IPS DF 19.7 (cell line): ENCODE results near the gene ZNF521.

ENCODE experiments used
- DNase-seq: peaks from one replicate; pipeline ENCODE4 v3.0.0-alpha.2; 2013; ENCODE audit warnings: low read depth, low spot score

ZNF521 gene

DNA sequence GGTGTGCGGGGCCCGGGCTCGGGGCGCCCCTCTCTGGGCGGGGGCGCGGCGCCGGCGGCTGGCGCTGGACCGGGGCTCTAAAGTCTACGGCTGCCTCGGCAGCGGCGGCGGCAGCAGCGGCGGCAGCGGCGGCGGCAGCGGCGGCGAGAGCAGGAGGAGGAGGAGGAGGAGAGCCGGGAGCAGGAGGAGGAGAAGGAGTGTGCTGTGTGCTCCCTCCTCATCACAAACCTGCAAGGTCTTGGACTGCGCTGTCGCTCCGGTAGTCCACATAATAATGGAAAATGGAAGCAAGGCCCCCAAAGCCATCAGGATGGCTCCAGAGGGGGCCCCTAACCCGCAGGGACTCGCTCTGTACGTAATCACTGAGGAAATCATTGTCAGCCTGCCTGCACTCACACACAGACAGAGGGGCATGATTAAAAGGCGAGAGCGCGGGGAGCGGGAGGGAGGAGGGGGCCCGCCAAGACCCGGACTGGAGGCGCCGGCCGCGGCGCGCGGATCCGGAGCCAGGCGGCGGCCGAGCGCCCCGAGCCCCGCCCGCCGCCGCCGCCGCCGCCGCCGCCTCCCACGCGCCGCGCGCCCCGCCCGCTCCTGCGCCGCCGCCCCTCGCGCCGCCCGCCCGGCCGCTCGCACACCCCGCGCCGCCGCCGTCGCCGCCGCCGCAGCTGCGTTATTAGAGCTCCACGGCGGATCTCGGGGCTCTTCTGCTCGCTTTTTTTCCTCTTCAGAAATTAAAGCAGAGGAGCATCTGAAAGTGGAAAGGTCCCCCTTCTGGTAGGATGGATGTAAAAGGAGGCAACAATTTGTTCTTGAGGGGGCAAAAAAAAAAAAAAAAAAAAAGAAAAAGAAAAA, at the start of gene ZNF521:
ZNF521 (minus strand) TSS at position 390 of the 852 bp plus-strand sequence. CDS start 1,220 bp downstream, outside the sequence.
- DNase-seq, result peak; percentile 56

DNA sequence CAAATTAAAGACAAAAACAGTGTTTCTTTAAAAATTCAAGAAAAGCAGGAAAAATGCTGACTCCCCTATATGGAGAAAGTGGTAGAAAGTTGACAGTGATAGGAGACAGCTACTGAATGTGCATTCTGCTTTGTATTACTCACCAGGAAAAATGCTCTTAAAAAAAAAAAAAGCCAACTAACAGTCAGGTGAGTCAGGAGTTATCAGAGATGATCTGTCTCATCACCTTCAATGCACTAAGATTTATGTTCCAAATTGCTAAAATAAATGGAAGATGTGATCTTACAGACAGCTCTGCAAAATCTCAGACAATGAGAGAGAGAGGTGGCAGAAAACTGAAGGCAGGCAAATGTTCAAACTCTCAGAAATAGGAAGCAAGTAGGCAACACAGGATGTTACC, 47.6 kb upstream of the ZNF521 start:
- no peak for DNase-seq

DNA sequence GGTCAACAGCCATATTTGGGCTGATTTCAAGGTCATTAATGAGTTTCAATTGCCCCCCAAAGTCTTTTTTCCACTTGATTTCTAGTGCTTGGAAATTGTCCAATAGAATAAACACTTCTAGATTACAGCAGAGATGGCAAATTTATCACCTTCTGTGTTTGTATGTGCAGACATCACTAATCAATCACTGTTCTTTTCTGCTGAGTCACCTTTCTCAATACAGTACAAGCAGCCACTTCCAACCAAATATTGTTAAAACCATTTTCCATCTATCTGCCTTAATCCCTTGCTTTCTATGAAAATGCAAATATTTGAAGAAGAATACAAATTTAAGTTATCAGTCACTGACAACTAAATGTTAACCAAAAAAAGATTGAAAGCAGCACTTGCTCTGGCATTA, 40.2 kb upstream of the ZNF521 start:
- no peak for DNase-seq

DNA sequence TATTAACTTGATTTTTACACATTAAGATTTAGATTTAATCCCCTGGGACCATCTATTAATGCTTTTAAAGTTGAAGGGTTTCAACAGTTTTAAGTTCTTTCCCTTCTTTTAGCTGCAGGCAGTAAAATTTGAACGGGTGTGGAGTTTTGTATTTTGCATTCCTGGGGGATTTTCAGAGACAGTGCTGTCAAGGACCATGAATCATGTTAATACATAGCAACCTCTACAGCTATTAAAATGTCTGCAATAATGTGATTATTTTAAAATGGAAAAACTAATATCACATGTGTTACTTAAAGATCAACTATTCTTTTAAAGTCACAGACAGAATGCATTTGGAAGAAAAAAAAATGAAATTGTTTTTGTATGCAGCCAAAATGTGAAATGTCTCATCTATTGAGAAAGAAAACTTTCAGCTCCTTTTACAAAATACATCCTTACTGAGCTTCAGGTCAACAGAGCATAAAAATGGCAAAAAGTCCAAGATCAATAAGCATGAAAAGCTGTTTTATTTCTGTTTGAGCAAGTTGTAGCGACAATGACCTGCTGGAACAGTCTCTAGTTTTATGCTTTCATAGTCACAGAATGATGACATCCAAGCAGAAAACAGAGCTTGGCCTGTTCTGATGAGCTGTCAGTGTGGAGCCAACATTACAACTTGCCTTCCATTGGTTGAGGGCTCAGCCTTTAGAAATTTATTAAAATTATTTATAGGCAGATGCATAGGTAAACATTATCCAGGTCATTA, 21.6 kb upstream of the ZNF521 start:
- DNase-seq, result no peak

DNA sequence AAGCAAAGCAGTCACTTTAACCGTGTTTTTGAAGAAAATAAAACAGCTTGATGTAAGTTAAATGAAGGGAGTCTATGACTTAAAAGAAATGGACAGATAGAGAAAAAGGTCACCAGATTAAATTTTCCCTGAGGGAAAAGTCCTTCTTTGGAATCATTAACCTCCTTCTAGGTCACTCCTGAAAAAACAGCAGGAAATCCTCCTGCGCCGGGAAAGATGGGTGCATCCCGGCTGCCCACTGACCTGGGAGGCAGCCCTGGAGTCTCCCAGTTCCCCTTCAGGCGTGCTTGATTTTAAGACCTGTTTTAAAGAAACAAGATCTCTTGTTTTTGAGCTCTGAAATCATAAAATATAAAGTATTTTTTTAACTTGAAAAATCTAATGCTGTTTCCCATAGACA, 18.4 kb upstream of the ZNF521 start:
- no peak for DNase-seq

DNA sequence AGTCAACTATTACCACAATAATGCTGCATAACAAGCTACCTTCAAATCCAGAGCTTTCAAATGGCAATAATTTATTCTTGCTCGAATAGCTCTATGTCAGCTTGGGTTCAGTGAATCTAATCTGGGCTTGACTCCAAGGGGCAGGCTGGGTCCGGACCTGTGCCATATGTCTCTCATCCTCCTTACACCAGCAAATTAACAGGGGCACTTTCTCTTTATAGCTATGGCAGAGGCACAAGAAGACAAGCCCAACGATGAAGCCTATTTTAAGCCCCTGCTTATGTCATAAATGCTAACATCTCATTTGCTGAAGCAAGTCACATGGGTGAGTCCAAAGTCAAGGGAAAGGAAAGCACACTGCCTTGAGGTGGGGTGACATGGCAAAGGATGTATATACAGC, 13.3 kb upstream of the ZNF521 start:
- DNase-seq, result no peak

DNA sequence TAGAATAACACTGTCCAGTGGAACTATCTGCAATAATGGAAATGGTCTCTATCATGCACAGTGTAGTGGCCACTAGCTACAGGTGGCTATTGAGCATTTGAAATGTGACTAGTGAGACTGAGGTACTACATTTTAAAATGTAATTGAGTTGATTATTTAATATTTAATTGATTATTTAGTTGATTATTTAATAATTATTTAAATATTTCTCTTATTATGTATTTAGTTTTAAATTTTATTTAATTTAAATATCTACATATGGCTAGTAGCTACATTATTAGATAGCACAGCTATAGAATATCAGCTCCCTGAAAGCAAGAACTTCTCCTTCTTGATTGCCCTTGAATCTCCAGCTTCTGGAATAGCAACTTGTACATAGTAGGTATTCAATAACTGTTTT, 12.8 kb upstream of the ZNF521 start:
- no peak for DNase-seq

DNA sequence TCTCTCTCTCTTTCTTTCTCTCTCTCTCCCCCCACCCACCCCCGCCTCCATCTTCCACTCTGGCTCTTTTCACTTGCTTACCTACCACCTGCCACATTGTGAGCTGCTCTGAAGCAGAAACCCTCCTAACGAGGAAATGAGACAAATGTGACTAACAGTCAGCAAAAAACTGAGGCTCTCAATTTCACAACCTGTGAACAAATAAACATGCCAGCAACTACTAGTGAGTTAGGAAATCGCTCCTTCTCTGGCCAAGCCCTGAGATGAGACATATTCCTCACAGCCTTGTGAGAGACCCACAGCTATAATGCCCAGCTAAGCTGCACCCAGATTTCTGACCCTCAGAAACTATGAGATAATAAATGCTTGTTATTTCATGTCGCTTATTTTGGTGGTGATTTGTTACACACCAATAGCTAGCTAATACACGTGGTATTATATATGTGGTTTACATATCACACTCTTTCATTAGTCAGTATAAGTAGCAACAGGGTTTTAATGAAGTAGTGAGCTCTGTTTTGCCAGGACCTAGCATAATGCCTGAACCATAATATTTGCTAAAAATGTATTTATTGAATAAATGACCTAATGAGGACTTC, 8.4 kb upstream of the ZNF521 start:
- DNase-seq, result no peak

DNA sequence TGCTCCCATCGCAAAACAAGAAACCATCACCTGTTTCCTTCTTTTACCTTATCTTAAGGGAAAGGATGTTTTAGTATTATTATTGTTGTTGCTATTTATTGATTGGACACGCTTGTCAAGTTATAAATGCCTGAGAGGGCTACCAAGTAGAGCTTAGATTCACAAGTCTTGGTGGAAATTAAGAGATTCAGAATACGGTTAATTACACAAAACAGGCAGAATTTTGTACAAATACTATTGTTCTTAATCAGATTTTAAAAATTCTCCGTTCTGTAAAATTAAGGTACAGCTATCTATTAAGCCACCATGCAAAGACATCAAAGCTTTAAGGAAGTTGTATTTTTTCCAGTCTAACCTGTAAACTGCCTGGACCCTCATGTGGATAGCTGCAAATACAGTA, 1.1 kb upstream of the ZNF521 start:
- DNase-seq, result no peak

DNA sequence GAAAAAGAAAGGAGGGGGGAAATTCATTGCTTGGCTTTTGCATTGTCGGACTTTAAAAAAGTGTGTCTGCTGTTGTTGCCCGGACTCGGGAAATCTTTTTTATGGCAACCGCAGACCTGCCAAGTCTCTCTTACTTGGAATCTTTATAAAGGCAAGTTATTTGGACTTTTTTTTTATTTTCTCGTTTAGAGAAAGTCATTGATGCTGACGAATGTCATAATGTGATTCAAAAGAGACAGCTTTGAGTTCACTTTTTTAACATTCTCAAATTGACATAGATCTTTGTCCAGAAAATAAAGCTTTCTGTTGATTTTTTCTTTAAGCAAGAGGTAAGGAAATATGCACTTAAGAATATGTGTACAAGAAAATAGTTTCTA, 651 bp upstream of the ZNF521 start:
- DNase-seq, result no peak

DNA sequence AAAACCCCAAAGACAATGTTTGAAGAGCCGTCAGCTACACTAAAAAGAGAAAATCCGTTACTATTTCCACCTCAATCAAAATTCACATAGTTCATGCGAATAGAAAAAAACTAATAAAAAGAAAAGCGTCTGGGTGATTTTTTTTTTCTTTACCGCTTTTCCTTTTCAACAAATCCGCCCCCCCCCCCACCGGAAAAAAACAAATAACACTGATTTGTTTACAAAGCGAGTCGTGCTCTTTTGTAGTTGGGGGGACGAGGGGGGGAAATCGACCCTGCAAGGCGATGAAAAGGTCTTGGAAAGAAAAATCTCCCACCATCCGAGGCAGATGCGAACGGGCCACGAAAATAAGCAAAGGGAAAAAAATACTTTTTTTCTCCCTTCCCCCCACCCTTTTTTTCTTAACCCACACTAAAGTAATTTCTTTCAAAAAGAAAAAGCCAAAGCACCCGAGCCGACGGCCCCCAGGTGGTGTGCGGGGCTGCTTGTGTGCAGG, 638 bp downstream of the ZNF521 start:
- DNase-seq, result no peak

DNA sequence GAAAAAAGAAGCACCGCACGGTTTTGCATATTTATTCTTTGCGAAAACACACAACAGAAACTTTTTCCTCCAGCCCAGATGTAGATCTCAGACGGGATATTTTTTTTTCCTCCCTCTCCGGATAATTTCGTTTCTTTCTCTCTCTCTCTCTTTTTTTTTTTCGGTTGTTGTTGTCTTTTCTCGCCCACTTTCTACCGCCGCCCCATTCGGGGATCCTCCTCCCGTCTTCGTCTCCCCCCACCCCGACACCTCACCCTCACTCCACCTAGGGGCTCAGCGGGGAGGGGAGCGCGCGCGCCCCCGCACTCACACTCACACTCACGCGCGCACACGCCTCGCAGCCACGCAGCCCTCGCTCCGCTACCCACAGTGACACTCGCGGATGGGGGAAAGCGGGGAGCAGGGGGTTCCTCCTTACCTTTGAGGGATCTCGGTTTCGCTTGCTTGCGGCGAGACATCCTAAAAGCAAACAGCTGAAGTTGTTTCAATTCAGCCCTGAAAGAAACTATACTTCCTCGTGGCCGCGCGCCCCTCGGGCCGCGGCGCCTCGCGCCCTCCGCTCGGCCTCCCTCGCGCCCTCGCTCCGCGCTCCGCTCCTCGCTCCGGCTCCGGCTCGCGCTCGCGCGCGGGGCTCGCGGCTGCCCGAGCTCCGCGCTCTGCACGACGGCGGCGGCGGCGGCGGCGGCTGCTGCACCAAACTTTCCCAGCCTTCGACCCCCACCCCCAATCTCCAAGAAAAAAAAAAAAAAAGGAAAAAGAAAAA, 1.3 kb downstream of the ZNF521 start:
- no peak for DNase-seq

DNA sequence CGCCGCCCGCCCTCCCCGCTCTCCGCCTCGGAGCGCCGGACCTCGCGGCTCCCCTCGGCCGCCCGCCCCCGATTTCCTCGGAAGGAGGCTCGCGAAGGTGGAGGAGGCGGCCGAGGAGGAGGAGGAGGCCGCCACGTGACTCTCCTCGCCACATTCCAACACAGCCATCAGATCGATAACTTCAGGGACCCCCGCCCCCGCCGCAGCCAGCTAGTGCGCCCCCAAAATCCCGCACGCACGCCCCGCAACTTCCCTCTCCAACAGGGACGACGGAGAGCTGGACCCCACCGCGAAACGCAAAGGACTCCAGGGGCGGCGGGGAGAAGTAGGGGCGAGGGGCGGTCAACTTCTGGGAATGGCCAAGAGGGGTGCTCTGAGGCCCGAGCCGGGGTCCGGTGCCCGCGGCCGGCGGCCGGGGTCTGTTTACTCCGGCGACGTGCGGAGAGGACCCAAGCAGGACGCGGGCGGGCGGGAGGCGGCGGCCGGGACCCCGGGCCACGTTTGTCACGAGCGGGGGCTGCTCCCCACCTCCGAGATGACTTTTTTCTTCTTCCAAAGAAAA, 2.0 kb downstream of the ZNF521 start:
- no peak for DNase-seq

DNA sequence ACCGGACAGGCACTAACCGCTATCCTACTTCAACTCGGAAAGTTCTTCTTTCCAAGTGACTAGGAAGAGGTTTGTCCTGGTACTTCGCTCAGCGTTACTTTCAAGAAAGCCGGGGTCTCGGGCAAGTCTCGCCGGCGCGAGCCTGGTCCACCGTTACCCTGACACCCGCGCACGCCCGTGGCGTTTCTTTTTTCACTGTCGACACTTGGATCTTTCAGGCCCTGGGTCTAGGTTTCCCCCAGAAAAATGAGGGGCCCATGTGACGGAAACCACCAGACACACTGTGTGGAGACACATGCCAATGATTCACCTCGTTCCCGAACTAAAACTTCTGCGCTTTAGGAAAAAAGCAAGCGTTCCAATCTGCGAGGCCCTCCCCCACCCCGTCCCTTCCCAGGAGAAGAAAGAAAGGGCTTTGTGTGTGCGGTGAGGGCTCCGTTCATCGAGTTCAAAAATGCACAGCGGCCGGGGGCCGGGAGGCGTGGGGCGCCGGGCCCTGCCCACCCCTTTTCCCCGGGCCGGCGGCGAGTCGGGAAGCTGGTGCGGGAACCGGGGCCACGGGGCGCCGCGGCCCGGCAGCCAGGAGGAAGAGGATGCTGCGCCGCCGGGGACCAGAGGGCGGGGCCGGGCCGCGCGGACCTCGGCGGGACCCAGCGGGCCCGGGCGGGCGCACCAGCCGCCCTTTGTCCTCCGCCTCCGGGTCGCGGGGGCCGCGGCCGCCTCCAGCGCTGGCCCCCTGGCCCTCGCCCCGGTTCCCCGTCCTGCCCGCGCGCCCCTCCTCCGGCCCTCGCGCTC, 2.6 kb downstream of the ZNF521 start:
- no peak for DNase-seq

DNA sequence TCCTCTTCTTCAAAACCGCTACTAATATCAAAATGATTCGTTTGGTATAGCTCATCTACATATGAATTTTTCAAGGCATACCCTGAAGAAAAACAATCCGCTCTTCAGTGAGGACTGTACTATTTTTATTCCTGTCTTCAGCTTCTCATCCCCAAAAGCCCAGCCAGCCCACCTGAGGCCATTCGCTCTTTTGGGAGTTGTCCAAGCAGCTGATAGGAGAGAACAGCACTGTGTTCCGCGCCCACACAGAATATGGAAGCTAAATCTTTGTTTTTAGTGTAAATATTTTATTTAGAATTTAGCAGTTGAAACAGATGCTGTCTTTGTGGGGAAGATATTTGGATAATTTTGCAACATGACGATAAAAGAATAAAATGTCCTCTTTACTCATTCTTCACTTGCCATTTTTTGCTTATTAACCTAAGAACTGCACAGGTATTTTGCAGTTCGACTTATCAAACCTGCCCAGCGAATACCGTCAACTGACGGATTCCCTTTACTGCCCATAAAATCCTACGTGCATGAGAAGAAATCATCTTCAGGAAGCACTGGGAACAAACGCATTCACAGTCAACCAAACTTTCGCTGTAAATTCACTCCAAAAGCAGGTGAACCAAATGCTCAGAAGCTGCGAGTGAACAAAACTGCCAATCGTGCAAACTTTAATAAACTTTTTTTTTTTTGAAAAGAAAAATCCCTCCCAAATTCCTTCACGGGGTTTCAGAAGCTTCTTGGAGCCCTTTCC, 3.4 kb downstream of the ZNF521 start:
- no peak for DNase-seq

DNA sequence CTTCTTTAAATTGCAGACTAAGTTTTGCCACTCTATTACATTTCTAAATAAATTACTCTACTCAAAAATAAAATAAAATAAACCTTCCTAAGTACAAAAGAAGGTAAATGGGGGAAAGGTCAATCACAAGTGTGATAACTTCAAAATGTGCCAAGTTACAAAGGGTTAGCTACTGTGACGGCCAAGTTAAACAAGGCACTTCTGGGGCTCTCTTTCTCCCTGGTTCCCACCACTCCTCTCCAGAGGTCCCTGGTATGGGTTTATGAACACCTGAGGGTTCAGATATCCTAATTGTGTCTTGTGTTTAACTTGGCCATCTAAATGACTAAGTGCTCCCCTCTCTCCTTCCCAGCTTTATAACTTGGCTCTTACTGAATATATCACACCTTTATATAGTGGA, 5.4 kb downstream of the ZNF521 start:
- DNase-seq, result no peak

DNA sequence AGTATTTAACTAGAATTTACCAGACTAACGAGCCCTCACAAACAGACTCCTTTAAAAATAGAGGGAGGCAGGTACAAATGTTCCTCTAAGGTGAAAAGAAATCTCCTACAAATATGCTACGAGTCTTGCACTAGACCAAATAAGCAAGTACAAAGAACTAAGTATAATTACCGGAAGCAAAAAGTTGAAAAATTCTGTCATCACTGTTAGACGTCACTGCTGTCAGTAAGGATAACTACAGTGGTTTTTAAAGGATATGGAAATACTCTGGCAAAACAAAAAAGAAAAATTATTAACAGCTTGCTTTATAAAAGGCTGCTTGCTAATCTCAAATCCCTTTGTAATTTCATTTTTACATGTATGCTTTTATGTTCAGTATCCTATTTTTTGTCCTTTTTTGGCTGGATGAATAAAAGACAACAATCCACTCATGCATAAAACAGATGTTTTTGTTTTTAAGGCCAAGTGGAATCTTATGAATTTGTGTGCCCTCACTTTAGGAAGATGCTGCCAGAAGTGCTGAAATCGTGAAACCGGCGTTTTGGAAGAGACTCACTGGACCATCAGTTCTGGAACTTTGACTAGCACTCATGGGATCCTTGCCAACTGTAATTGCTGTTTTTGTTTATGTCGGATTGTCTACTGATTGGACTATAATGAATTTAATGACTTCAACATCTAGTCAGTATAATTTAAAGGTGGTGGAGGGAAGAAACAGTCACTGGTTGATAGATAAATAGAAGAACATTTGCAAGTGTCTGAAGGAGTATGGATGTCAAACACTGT, 6.7 kb downstream of the ZNF521 start:
- no peak for DNase-seq

DNA sequence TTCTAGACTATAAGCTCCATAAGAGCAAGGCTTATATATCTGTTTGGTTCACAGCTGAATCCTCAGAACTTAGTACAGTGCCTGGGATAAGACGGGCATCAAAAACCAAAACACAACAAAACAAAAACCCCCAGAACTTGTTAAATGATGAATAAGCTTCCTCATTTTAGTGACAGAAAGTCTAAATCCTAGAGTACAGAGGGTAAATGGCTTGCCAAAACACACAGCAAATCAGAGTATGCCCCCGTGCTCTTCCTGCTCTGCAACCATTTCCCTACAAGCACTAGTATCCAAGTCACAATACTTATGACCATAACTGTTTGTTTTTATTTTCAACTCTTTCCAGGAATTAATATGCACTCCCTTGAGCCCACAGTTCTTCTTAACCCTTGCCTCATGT, 10.1 kb downstream of the ZNF521 start:
- no peak for DNase-seq

DNA sequence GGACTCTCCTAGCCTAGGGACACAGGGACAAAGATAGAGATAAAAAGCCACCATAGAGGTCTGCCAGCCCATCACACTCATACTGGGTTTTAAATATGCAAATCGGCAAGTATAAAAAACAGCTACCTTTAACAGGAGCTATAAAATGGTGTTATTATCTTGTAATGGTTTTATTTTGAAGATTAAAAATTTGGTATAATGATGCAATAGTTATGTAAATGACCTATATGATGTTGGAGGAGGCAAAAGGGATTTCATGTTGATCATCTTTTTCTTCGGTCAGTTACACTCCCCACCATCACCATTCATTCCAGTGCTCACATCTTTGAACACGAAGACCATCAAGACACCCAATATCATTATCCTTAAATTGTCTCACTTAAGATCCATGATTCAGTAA, 11.2 kb downstream of the ZNF521 start:
- DNase-seq, result no peak
